Nephron progenitor cell (in vitro differentiated cells): ENCODE data around the gene P3H2.

Source experiments
- DNase-seq: peaks from one replicate; pipeline ENCODE4 v3.0.0; 2021
- H3K27ac Mint-ChIP-seq: 2 replicates; pipeline ENCODE4 v1.8.0; 2021; ENCODE audit warnings: mild to moderate bottlenecking, moderate library complexity, mixed read lengths
- H3K27me3 Mint-ChIP-seq: 2 replicates; pipeline ENCODE4 v1.8.0; 2021; ENCODE audit warnings: mild to moderate bottlenecking, low read depth, mixed read lengths; ENCODE audit not compliant: poor library complexity
- H3K36me3 Mint-ChIP-seq: 2 replicates; pipeline ENCODE4 v1.8.0; 2021; ENCODE audit warnings: low read depth, mixed read lengths
- H3K4me1 Mint-ChIP-seq: 2 replicates; pipeline ENCODE4 v1.8.0; 2021; ENCODE audit warnings: mixed read lengths
- H3K4me3 Mint-ChIP-seq: 2 replicates; pipeline ENCODE4 v1.8.0; 2021; ENCODE audit warnings: mild to moderate bottlenecking, moderate library complexity, mixed read lengths
- H3K9me3 Mint-ChIP-seq: 2 replicates; pipeline ENCODE4 v1.8.0; 2021; ENCODE audit warnings: mild to moderate bottlenecking, moderate library complexity, mixed read lengths
- CTCF ChIP-seq: fragments of 200-600 bp; sonication (generic); IDR thresholded peaks from 2 replicates; pipeline ENCODE4 v1.5.0; 2021; ENCODE audit warnings: antibody characterized with exemption

P3H2 gene

DNA sequence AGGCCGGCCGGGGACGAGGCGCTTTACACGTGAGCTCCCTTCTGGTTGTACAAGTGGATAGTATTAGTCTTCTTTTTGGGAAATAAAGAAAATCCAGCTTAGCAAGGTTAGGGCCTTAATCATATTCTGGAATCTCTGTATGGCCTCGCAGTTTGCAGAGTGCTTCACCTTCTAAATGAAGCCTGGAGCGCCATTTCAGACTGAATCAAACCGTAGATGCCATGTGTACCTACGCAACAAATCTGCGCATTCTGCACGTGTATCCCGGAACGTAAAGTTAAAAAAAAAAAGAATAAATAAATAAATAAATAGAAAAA, 322 bp upstream of the P3H2 start:
- Mint-ChIP-seq H3K4me1 (peaks cover 62% of the 10 kb centered on the region), H3K36me3 (no peaks in the 10 kb centered on the region), H3K27me3 (no peaks in the 10 kb centered on the region), H3K27ac (peak overlapping the region; percentile 77), H3K9me3 (no peaks in the 10 kb centered on the region), H3K4me3 (peak overlapping the region; percentile 76)
- DNase-seq, result no peak
- no peak for TF ChIP-seq CTCF

DNA sequence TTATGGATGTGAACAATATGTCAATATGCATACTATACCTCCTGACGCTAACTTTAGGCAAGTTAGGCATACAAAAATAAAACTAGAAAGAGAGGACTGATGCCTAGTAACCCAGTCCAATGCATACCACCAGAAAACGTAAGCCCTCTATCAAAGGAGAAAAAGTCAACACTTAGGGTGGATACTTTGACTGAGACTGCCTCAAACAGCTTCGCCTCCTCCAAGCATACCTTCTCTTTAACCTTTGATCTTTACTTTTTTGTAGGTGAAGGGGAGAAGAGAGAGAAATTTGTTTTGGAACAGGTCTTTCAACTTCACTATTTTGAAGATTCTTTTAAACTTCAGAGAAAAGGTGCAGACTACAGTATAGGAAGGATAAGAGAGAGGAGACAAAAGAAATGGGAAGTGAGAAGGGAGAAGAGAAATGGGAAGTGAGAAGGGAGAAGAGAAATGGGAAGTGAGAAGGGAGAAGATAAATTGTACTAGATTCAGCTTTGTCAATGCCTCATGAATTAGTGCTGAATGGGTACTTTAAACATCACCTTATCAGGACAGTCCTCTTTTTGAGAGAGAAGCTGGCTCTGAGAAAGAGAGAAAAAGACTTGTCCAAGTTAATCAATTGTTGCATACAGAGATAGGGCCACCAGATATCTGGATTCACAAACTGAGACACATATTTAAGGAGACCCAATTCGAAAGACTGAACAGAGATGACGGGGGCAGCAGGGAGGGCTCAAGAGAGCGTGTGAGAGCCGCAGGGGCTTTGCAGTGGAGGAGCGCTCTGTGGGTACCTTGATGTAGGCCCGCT, 1.0 kb downstream of the P3H2 start:
- Mint-ChIP-seq H3K4me1 (peaks cover 72% of the 10 kb centered on the region), H3K27ac (peak overlapping the region; percentile 75), H3K36me3 (peaks cover 9% of the 10 kb centered on the region), H3K27me3 (no peaks in the 10 kb centered on the region), H3K4me3 (peak overlapping the region; percentile 91), H3K9me3 (peaks cover 7% of the 10 kb centered on the region)
- no peak for DNase-seq
- TF ChIP-seq CTCF, result no peak

DNA sequence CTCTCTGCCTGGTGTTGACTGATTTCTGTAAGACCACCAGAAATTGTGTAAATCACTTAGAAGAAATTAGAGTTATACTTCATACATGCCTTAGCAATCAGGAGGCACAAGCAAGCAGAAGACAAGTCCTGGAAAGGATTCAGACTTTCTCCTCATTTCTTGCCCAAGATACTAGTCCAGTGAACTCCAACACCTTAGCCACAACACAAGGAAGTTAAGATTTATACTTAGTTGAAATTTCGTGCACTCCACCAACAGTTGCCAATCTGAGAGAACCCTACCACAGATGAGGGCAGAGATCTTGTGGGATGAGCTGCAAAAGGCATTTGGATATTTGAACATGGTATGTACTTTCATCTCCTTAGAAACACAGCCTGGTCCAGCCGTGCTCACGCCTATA, 2.3 kb downstream of the P3H2 start:
- H3K4me3 Mint-ChIP-seq, result peak overlapping the region; percentile 91
- peaks cover 17% of the 10 kb centered on the region for H3K36me3 Mint-ChIP-seq
- H3K9me3 Mint-ChIP-seq, result peaks cover 12% of the 10 kb centered on the region
- no peak for TF ChIP-seq CTCF
- no peak overlapping the region for H3K27ac Mint-ChIP-seq
- DNase-seq, result no peak
- H3K4me1 Mint-ChIP-seq, result peaks cover 65% of the 10 kb centered on the region
- no peaks in the 10 kb centered on the region for H3K27me3 Mint-ChIP-seq

DNA sequence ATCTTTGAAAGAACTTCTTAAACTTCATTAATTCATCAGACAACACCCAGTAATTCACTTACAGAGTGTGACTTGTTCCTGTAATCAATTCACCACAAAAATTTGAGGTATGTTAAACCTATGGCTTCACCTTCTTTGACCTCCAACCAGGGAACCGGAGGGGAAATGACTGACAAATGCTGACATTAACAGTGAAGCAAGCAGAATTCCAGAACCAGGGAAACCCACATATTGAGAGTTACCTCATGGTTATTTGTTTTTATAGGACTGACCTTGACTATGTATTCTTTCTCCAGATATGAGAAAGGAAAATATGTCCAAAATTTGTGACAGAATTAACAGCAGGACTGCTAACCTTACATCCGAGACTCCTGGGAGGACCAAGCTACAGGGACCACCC, 2.7 kb downstream of the P3H2 start:
- DNase-seq, result no peak
- peaks cover 65% of the 10 kb centered on the region for H3K4me1 Mint-ChIP-seq
- no peak overlapping the region for H3K27ac Mint-ChIP-seq
- H3K36me3 Mint-ChIP-seq, result peaks cover 21% of the 10 kb centered on the region
- TF ChIP-seq CTCF, result no peak
- H3K27me3 Mint-ChIP-seq, result no peaks in the 10 kb centered on the region
- peaks cover 15% of the 10 kb centered on the region for H3K9me3 Mint-ChIP-seq
- peak overlapping the region; percentile 91 for H3K4me3 Mint-ChIP-seq

- Mint-ChIP-seq H3K4me3 (no peak overlapping the region), H3K27me3 (no peaks in the 10 kb centered on the region), H3K36me3 (peaks cover 35% of the 10 kb centered on the region), H3K4me1 (peaks cover 56% of the 10 kb centered on the region), H3K9me3 (peaks cover 21% of the 10 kb centered on the region), H3K27ac (no peak overlapping the region)
- no peak for TF ChIP-seq CTCF
- DNase-seq, result no peak
These were observed 4.1 kb downstream of the P3H2 start for GRCh38 chr3:190116551-190117067.

- H3K4me1 Mint-ChIP-seq, result peaks cover 28% of the 10 kb centered on the region
- H3K27ac Mint-ChIP-seq, result peak overlapping the region; percentile 31
- H3K27me3 Mint-ChIP-seq, result no peaks in the 10 kb centered on the region
- DNase-seq, result no peak
- no peak overlapping the region for H3K4me3 Mint-ChIP-seq
- H3K9me3 Mint-ChIP-seq, result peaks cover 21% of the 10 kb centered on the region
- TF ChIP-seq CTCF, result no peak
- H3K36me3 Mint-ChIP-seq, result peaks cover 36% of the 10 kb centered on the region
These were observed 9.9 kb downstream of the P3H2 start for GRCh38 chr3:190110826-190111225.
